Tibial nerve (tissue), 3 donors: ENCODE results near the gene ZNF407.

ENCODE experiments used
- CTCF ChIP-seq, 5 experiments: fragments of 200-600 bp in 3 of 5; fragments of 450-650 bp in 2 of 5; sonication (generic) in 3 of 5; IDR thresholded peaks; one replicate each; pipeline ENCODE4 v1.5.1; 2016 to 2019; ENCODE audit warnings: antibody characterized with exemption in 5 of 5, mild to moderate bottlenecking in 3 of 5, moderate library complexity in 2 of 5
- POLR2A ChIP-seq, 2 donors: fragments of 450-650 bp; IDR thresholded peaks; one replicate each; pipeline ENCODE4 v1.6.1; 2017; ENCODE audit warnings: antibody characterized with exemption in 2 of 2, mild to moderate bottlenecking in 2 of 2, moderate library complexity in 2 of 2

- TF ChIP-seq POLR2A (IDR thresholded peaks at IDR 0.05) (no peak), CTCF (IDR thresholded peaks at IDR 0.05) (no peak)
Measured at GRCh38 chr18:75023473-75023872, 425.8 kb downstream of the ZNF407 start.
